Left colon (tissue), 2 donors: ENCODE results near the gene KREMEN2. TPM values are rescaled to one million over a fixed set of nuclear protein-coding genes. Genes with fewer than 3 reads are reported as not detected.
"Not testable (repeated sequence)": the region's sequence is repeated elsewhere in the genome, so short reads cannot be mapped to it uniquely, and the experiment has no call there.

Experiments
- ATAC-seq: fragments of 200-7000 bp; cut with Tn5 transposase; one replicate; pipeline ENCODE4 v1.9.1; 2020; ENCODE audit warnings: mild to moderate bottlenecking, moderate library complexity
- DNase-seq, 2 donors: peaks; one replicate each; pipeline ENCODE4 v3.0.0-alpha.2; 2020
- intact Hi-C, 2 donors: fragments of 100-400 bp; cut with DNase I in 1 of 2; cut with micrococcal nuclease in 1 of 2; formaldehyde crosslinking; loops; one replicate each; pipeline versions ENCODE4 v1.11.2 to v1.14.0; 2022; cut with DNase I, micrococcal nuclease
- total RNA-seq, 2 donors: library from RNA; stranded (reverse); fragmentation: NEBNext Ultra II Directional; extraction: Animal tissue kit (Norgen Biotek cat#: 25700); gene quantifications; one replicate each; pipeline ENCODE4 v1.2.1, GENCODE V29; 2021
- donor health status: DM: no; HTN: no; CAD: no.
- donor health status: DM: yes; HTN: yes; CAD: no.

The KREMEN2 gene
- total RNA-seq, 2 donors from 2014 or later = 0.89 to 1.1 TPM

DNA sequence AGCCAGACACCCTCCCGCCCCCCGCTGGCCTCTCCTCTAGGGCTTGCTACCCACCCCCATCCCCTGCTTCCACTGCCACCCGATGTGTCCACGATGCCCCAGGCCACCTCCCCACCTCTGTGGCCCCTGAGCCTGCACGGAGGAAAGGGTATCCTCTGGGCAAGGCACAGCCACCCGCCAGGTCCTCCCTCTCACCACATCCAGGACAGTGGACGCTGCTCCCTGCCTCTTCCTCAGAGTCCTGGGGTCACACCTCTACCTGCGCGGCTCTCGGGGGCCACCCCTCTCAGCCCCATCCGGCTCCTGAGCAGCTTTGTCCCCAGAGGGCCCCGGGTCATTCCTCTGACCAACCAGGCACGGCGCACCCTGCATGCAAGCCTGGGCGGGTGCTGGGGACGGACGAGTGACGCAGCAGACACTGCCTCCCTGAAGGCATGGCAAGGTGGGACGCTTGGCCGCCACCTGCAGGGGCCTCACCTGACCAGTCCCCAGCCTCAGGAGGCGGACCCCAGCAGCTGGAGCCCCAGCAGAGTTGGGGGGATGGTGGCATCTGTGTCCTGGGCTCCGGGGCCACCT lies 27.6 kb upstream of the KREMEN2 start:
- intact Hi-C loops = no loop called here
- ATAC-seq = no peak

DNA sequence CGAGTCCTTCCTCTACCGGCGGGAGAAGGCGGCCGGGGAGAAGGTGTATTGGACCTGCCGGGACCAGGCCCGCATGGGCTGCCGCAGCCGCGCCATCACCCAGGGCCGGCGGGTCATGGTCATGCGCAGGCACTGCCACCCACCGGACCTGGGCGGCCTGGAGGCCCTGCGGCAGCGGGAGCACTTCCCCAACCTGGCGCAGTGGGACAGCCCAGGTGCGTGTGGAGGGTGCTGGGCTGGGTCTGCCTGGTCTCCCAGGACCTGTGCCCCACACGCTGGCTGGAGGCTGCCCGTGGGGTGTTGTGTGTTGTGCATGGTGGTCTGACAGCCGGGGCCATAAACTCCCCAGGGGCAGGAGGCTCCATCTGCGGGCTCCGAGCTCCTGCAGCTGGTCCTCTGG lies 26.9 kb upstream of the KREMEN2 start:
- intact Hi-C loops = no loop called here
- ATAC-seq (no peak), DNase-seq (no peak)

More for the DNA sequence above, 27.6 kb upstream of the KREMEN2 start:
- DNase-seq = no peak

DNA sequence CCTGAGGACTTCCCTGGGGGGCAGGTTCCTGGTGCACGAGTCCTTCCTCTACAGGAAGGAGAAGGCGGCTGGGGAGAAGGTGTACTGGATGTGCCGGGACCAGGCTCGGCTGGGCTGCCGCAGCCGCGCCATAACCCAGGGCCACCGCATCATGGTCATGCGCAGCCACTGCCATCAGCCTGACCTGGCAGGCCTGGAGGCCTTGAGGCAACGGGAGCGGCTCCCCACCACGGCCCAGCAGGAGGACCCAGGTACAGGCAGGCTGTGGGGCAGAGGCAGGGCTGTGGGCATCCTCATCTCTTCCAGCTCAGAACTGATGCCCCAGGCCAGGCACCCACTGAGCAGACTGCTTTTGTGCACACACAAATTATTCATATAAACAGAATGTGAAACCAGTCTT lies 25.9 kb upstream of the KREMEN2 start:
- DNase-seq (no peak), ATAC-seq (no peak)
- intact Hi-C loops = no loop called here

DNA sequence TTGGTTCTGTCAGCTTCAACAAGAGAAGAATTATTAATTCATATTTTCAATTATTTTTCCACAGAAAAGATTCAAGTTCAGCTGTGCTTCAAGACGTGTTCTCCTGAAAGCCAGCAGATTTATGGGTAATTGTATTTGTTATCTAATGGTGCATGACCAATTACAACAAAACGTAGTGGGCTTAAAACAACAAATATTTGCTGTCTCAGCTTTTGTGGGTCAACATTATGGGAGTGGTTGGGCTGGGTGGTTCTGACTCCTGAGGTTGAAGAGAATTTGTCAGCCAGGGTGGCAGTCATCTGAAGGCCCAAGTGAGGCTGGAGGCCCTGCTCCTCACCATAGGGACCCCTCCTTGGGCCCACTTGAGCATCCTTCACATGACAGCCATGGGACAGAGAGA lies 24.1 kb upstream of the KREMEN2 start:
- DNase-seq = no peak
- no peak for ATAC-seq
- intact Hi-C loops = no loop called here

DNA sequence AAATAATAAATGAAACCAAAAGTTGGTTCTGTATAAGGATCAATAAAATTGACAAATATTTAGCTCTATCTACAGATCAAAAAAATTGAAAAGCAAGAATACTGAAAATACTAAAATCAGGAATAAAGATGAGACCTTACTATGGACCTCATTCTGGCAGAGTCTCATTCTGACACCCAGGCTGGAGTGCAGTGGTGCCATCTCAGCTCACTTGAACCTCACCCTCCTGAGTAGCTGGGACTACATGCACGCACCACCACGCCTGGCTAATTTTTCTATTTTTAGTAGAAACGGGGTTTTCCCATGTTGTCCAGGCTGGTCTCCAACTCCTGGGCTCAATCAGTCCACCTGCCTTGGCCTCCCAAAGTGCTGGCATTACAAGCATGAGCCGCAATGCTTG lies 22.0 kb upstream of the KREMEN2 start:
- ATAC-seq (no peak), DNase-seq (no peak)
- intact Hi-C loops = no loop called here

DNA sequence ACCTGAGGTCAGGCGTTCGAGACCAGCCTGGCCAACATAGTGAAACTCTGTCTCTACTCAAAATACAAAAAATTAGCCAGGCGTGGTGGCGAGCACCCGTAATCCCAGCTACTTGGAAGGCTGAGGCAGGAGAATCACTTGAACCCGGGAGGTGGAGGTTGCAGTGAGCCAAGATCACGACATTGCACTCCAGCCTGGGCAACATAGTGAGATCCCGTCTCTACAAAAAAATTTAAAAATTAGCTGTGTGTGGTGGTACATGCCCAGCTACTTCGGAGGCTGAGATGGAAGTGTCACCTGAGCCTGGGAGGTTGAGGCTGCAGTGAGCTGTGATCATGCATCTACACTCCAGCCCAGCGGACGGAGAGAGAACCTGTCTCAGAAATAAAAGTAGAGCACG lies 20.4 kb upstream of the KREMEN2 start:
- intact Hi-C loops, ATAC-seq, DNase-seq: not testable (repeated sequence)

DNA sequence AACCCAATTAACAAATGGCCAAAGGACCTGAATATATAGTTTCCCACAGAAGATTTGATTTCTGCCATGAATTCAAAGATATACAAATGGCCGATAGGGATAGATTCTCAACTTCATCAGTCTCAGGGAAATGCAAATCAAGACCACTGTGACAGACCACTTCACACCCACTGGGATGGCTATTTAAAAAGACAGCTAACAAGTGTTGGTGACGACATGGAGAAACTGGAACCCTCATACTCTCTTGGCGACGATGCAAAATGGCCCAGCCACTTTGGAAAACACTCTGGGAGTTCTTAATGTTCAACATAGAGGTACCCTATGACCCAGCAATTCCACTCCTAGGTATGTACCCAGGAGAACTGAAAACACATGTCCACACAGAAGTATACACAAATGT lies 17.4 kb upstream of the KREMEN2 start:
- DNase-seq (no peak), ATAC-seq (no peak)
- intact Hi-C loops = no loop called here

DNA sequence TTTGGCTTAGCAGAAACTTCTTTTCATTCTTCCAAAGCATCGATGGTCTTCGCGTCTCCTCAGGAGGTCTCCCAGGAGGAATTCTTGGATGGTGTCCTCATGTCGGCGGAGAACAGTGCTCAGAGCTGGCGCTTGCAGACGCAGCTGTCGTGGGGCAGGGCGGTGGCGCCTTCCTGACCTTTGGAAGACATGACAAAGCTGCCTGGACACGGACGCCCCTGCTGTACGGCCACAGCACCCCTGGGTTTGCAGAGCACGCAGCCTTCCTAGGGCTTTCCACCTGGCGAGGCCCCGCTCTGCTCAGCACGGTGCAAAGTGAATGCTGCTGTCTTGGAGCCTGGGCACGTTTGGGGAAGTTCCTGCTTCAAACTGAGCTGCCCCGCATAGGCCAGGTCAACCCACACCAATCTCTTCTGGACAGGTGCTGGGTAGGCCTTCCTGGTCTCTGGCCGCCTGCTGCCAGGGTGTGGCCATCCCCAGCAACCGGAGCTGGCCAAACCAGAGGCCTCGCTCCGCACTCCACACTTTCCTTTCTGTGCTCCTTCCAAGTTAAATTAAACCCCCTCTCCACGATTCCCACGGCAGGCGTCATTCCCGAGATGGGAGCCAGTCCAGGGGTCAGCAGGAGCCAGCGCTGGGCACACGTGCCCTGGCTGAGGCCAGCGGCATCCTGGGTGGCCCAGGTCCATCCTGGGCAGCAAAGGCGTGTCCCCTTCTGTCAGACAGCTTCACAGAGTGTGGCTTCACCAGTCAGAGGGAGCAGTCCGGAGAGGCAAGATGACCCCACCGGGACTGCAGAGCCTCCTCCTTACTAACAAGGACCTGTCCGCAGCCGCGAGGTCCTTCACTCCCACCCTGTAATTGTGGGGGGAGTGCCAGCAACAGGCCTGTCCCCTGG lies 15.0 kb upstream of the KREMEN2 start:
- intact Hi-C loops = no loop called here
- ATAC-seq (no peak), DNase-seq (no peak)

DNA sequence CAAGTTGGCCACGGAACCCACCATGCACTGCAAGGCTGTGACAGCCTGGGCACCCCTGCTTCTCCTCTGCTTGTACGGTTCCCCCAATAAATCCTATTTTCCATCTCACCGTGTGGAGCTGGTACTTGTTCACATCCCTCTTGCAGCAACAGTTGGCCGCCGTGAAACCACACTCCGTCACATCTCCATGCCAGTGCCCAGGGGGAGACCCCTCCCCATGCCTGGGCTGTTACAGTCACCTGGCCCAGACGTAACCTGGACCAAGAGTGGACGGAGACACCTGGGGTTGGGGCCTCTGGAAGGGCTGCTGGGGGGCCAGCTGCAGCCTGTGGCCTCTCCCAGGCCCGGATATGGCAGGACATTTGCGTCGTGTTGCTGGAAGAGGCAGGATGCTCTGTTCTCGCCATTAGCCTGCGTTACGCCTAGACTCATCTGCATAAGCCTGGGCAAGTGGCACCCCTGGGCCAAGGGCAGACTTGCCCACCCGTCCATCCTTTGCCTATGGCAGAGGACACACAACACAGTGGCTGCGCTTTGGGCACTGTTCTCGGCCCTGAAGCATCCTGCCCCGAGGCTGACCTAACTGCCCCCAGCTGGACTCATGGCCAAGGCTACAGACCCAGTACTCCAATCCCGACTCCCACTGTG lies 14.2 kb upstream of the KREMEN2 start:
- DNase-seq (no peak), ATAC-seq (no peak)
- intact Hi-C loops = no loop called here

DNA sequence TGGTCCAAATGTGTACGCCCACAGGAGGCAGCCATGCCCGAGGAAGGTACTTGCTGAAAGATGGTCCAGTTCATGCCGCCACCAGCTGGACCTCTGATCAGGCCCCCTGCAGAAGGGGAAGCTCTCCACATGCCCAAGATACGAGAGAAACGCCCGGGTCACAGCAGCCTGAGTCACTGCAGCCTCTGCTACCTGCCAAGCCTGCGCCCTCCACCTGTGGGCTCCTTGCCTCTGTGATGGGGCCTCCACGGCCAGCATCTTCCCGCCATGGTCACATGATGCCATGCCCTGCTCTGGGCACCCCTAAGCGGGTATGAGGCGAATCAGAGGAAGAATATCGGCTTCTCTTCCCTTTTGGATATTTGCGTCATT lies 13.7 kb upstream of the KREMEN2 start:
- ATAC-seq = no peak
- intact Hi-C loops = no loop called here
- no peak for DNase-seq

DNA sequence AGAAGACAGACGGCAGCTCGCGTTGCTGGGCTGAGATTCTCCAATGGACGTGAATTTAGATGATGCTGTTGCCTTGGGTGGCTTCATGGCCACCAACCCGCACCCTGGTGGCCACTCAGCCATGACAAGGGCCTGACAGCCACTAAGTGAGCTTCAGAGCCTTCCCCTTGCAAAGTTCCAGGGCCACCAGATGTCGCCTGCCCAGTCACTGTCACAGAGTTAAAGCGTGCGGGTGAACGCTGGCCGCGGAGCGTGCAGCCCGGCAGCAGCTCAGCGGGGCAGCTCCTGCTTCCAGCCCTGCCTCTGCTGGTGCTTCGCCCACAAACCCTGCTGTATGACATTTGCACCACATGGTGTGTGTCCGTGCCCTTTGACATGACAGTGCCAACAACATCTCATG lies 13.3 kb upstream of the KREMEN2 start:
- intact Hi-C loops = no loop called here
- no peak for ATAC-seq
- no peak for DNase-seq

DNA sequence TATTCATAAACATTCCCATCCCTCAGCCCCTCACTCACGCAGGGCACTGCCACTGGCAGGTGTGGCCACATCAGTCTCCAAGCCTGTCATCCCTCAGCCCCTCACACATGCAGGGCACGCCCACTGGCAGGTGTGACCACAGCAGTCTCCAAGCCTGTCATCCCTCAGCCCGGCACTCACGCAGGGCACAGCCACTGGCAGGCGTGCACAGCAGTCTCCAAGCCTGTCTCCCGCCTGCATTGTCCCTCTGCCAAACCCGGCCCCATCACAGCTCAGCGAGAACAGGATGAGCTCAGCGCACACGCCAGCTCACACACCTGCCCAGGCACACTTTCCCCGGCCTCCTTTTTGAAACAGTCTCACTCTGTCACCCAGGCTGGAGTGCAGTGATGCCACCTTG lies 11.4 kb upstream of the KREMEN2 start:
- peak; percentile 20 for ATAC-seq

DNA sequence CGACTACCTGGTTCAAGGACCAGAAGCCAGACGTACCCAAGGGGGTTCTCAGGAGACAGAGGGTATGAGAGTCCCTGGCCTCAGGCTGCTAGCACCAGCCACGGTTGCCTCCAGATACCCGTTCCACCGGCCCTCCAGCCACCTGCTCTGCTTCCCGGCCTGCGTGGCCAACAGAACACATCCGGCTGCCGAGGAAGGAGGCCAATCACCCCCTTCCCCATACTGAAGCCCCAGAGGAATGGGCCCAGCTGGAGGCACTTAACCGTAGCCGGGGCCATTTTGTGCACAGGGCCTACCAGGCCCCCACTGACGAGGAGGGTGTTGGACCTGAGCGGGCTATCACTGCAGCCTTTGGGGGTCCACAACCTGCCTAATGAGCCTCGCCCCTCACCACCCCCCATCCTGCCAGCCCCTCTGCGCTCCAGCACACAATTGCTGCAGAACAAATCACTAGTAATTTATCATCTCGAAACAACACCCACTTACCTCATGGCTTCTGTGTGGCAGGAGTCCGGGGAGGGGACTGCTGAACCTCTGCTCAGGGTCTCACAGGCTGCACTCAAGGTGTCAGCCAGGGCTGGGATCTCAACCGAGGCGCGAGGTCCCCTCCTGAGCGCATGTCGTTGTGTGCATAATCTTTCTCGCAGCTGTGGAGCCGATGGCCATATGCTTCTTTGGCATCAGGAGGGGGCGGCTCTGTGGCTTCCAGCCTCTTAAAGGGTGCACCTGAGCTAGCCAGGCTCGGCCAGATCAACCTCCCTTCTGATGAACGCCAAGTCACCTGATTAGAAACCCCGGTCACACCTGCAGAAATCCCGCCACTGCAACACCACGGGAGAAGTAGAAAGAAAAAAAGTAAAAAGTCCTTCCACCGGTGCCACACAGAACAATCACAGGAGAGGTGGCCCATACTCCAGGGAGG lies 10.1 kb upstream of the KREMEN2 start:
- intact Hi-C loops = no loop called here
- ATAC-seq (no peak), DNase-seq (no peak)

More for the DNA sequence above, 11.4 kb upstream of the KREMEN2 start:
- no peak for DNase-seq
- intact Hi-C loops = no loop called here

DNA sequence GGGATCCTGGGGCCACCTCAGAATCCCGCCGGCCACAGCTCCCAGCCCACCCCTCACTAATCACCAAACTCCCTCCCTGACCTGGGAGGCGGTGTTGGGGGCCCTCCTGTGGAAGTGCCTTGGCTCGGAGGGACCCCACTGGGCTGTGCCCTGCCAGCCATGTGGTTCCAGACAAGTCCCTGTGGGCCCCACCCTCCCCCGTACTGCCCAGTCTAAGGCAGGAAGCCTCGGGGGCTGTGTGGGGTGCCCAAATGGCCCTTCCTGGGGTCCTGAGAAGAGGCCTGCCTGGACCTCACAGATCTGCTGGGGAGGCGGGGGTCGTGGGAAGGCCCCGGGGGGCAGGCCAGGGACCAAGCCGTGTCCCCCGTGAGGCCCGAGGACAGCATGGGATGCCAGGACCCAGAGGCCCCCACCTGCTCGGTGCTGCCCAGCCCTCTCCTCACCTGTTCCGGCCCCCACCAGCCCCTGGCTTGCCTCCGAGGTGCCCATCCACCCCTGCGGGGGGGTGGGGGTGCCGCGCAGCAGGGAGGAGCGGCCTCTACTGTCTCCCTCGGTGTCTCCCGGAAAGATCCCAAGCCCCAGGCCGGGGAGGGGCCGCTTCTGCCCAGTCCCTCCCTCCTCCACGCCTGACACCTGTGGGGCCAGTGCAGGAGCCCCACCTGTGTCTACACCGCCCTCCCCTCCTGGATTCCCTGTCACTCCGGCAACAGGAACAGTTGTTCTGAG lies 9.3 kb upstream of the KREMEN2 start:
- peak; percentile 85 for ATAC-seq
- DNase-seq = peak; percentile 56 to 75
- intact Hi-C loops = no loop called here

DNA sequence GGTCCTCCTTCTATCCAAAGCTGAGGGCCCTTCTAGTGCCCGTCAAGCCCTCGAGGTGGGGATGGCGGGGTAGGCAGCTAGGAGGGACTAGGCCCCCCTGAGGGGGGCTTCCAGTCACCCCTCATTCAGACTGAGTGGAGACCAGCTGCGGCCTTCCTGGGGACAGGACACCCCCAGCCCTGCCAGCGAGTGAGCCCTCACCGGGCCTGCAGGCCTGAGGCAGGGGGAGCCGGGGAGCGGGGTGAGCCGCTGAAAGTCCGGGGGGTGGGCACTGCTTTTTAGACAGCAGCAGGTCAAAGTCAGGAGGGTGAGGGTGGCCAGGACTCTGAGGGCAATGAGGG lies 8.7 kb upstream of the KREMEN2 start:
- intact Hi-C loops = no loop called here
- DNase-seq (no peak), ATAC-seq (no peak)

DNA sequence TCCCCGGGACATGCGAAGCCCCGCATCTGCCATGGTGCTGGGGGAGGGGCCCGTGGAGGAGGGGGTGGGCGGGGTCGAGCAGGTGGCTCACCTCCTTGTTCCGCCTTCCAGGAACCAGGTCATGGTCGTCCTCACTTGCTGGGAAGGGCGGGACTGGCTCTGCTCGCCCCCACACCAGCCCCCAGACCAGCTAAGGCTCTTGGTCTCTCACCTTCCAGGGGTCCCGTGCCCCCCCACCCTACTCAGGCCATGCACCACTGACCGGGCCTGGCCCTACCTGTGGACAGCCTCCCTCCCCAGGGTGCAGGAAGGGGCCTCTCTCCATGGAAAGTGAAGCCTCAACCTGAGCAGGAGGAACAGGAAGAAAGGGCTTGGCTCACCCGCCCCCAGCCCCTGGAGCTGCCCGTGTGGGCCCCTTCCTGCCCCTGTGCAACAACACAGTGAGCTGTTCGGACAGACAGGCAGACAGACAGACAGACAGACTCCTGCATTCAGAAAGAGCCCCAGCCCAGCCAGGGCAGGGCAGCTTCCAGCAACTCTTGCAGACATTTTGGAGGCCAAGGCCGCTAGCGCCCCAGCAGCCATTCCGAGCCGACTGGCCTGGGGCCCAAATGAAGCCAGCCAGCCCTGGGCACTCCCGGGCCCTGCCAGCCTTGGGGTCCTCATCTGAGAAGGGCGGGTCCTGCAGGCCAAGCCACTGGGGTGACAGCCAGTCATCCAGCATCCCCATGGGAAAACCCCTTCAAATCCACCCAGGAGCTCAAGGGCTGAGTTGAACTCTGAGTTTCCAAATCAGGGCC lies 8.1 kb upstream of the KREMEN2 start:
- ATAC-seq (peak; percentile 55), DNase-seq (no peak)
- intact Hi-C loops = no loop called here

DNA sequence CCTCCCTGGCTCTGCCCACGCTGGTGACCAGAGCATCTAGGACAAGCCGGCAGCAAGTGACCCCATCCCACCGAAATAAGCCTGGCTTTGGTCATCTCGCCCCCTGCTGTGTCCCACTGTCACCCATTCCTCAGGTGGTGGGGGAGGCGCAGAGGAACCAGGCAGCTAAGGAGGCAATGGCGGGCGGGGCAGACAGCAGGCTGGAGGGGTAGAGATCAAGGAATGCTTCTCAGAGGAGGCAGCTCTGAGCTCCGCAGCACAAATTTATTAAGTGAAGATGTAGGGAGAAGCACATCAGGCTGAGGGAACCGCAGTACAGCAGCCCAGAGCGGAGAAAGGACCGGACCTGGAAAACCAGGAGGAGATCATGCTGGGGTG lies 7.5 kb upstream of the KREMEN2 start:
- no peak for DNase-seq
- intact Hi-C loops = no loop called here
- ATAC-seq = no peak

DNA sequence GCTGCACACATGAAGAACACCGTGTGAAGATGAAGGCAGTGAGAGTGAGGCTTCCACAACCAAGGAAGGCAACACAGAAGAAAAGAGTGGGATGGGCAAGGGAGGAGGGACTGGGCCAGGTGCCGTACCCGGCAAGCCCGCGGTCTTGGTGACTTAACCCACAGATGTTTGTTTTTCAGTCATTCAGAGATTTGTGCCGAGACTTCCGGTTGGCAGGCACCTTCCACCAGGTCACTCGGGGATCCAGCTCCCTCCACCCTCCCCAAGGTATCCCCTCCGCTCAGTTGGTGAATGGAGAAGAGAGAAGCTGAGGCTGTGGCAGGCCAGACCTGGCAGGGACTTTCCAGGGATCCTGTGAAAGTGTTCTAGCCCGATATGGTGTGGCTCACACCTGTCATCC lies 4.9 kb upstream of the KREMEN2 start:
- peak; percentile 11 for ATAC-seq
- peak; percentile 19 to 24 for DNase-seq
- intact Hi-C loops = no loop called here
